A673 (cell line): ENCODE measurements around the gene CDR2. TPM values are rescaled to one million over a fixed set of nuclear protein-coding genes. Genes with fewer than 3 reads are reported as not detected.
A peak's percentile ranks its signal among the peaks of the same experiment; 100 is the strongest.

ENCODE experiments used
- BruUV-seq: library from RNA; stranded (reverse); fragments of 400-500 nt; replicated peaks from 2 replicates; lab custom pipeline; 2021; lab: Mats Ljungman, UMichigan
- CTCF ChIA-PET: fragments of 300-600 bp; sonication (Branson Sonifier 250); formaldehyde crosslinking; loops from one replicate; lab custom pipeline; 2022; ENCODE audit warnings: antibody characterized with exemption; lab: Charles Lee
- POLR2A ChIA-PET: fragments of 300-600 bp; sonication (Branson Sonifier 250); formaldehyde crosslinking; loops from one replicate; lab custom pipeline; 2022; ENCODE audit warnings: antibody characterized with exemption; ENCODE audit not compliant: low non-redundant PET; lab: Charles Lee
- DNase-seq: peaks from one replicate; pipeline ENCODE4 v3.0.0-alpha.2; 2015; ENCODE audit warnings: low spot score
- H3K27ac ChIP-seq: fragments of 200-600 bp; sonication (generic); 2 replicates; pipeline ENCODE4 v1.5.1; 2016; ENCODE audit warnings: mixed run types, low read depth, mild to moderate bottlenecking, mixed read lengths, antibody characterized with exemption, low read length; ENCODE audit not compliant: poor library complexity, severe bottlenecking
- H3K27me3 ChIP-seq: fragments of 200-600 bp; sonication (generic); replicated peaks from 2 replicates; pipeline ENCODE4 v1.6.1; 2017; ENCODE audit warnings: mixed run types, low read depth, mild to moderate bottlenecking, mixed read lengths, antibody characterized with exemption, low read length; ENCODE audit not compliant: insufficient read depth, poor library complexity
- H3K36me3 ChIP-seq: fragments of 200-600 bp; sonication (generic); 2 replicates; pipeline ENCODE4 v1.6.1; 2016; ENCODE audit warnings: mixed run types, mild to moderate bottlenecking, mixed read lengths, antibody characterized with exemption, low read length; ENCODE audit not compliant: insufficient read depth, poor library complexity, severe bottlenecking
- H3K4me1 ChIP-seq: fragments of 200-600 bp; sonication (generic); 2 replicates; pipeline ENCODE4 v1.6.1; 2017; ENCODE audit warnings: mixed run types, mild to moderate bottlenecking, mixed read lengths, antibody characterized with exemption, low read length; ENCODE audit not compliant: insufficient read depth, poor library complexity, severe bottlenecking
- H3K4me3 ChIP-seq: fragments of 200-600 bp; sonication (generic); 2 replicates; pipeline ENCODE4 v1.5.1; 2016; ENCODE audit warnings: low read depth, mixed run types, mild to moderate bottlenecking, mixed read lengths, low read length; ENCODE audit not compliant: poor library complexity, severe bottlenecking
- H3K9me3 ChIP-seq: fragments of 200-600 bp; sonication (generic); 2 replicates; pipeline ENCODE4 v1.6.1; 2016; ENCODE audit warnings: mixed run types, low read depth, mild to moderate bottlenecking, mixed read lengths, antibody characterized with exemption, low read length; ENCODE audit not compliant: poor library complexity, severe bottlenecking
- CTCF ChIP-seq: fragments of 300-800, 200-600 bp; sonication (generic); conservative IDR thresholded peaks from 2 replicates; pipeline ENCODE4 v1.5.1; 2017; ENCODE audit warnings: low read depth, mild to moderate bottlenecking, antibody characterized with exemption, low read length, moderate library complexity, mixed read lengths
- EZH2 ChIP-seq: fragments of 200-600 bp; sonication (generic); IDR thresholded peaks from 2 replicates; pipeline ENCODE4 v1.6.1; 2017; ENCODE audit warnings: borderline replicate concordance, low read depth, mild to moderate bottlenecking, mixed read lengths, antibody characterized with exemption, low read length; ENCODE audit not compliant: poor library complexity, severe bottlenecking
- intact Hi-C: fragments of 100-400 bp; cut with micrococcal nuclease; formaldehyde crosslinking; loops from one replicate; pipeline ENCODE4 v1.10.0; 2022; ENCODE audit not compliant: unreplicated experiment
- total RNA-seq: library from RNA; stranded (reverse); gene quantifications from 2 replicates; pipeline ENCODE4 v1.2.3, GENCODE V29; 2021

CDR2 gene
- total RNA-seq, 1 experiment from 2014 or later, result 40.5 TPM

GRCh38 chr16:22402191-22402590 is 27.8 kb upstream of the CDR2 start:
- Histone ChIP-seq H3K4me1 (peaks cover 27% of the 10 kb centered on the region), H3K27ac (peak overlapping the region; percentile 45), H3K27me3 (no peaks in the 10 kb centered on the region), H3K9me3 (no peaks in the 10 kb centered on the region), H3K36me3 (no peaks in the 10 kb centered on the region), H3K4me3 (no peak overlapping the region)
- TF ChIP-seq CTCF (no peak), EZH2 (no peak)
- ChIA-PET POLR2A (no interaction called here), CTCF (no interaction called here)
- no TSS peak for BruUV-seq
- intact Hi-C loops, result loop anchor here (1.0 to 5.0 kb wide), 2 partner anchors 12 to 50 kb away; no protein-coding TSS in a partner anchor
- DNase-seq, result peak; percentile 60

GRCh38 chr16:22400900-22401299 is 26.5 kb upstream of the CDR2 start:
- H3K27ac ChIP-seq, result no peak overlapping the region
- CTCF ChIA-PET, result no interaction called here
- no peaks in the 10 kb centered on the region for H3K36me3 ChIP-seq
- H3K9me3 ChIP-seq, result no peaks in the 10 kb centered on the region
- intact Hi-C loops, result loop anchor here (5.0 kb wide), 1 partner anchor 49 kb away; no protein-coding TSS in a partner anchor
- no peak for DNase-seq
- BruUV-seq, result no TSS peak
- TF ChIP-seq EZH2, result no peak
- no peak for TF ChIP-seq CTCF
- H3K27me3 ChIP-seq, result no peaks in the 10 kb centered on the region
- H3K4me1 ChIP-seq, result peaks cover 27% of the 10 kb centered on the region
- POLR2A ChIA-PET, result no interaction called here
- no peak overlapping the region for H3K4me3 ChIP-seq

GRCh38 chr16:22397931-22398330 is 23.5 kb upstream of the CDR2 start:
- CTCF ChIA-PET, result no interaction called here
- POLR2A ChIA-PET, result interaction anchor here (0.7 kb wide), 1 partner anchor 10 kb away, joined by 3 read pairs; no protein-coding TSS in a partner anchor

More at GRCh38 chr16:22397931-22398330, 23.5 kb upstream of the CDR2 start:
- Histone ChIP-seq H3K4me3 (no peak overlapping the region), H3K27me3 (no peaks in the 10 kb centered on the region), H3K36me3 (no peaks in the 10 kb centered on the region), H3K27ac (no peak overlapping the region), H3K4me1 (peaks cover 21% of the 10 kb centered on the region), H3K9me3 (no peaks in the 10 kb centered on the region)
- intact Hi-C loops, result no loop called here
- BruUV-seq, result no TSS peak
- TF ChIP-seq EZH2, result no peak
- TF ChIP-seq CTCF, result no peak
- DNase-seq, result no peak
